Endothelial cell of umbilical vein (primary cell): ENCODE data around the gene ACOX3. TPM values are rescaled to one million over a fixed set of nuclear protein-coding genes. Genes with fewer than 3 reads are reported as not detected.

ENCODE experiments used
- BruUV-seq: library from RNA; stranded (reverse); fragments of 400-500 nt; replicated peaks from 2 replicates; lab custom pipeline; 2021; lab: Mats Ljungman, UMichigan
- CTCF ChIA-PET: fragments of 300-600, 350-600 bp; sonication (Branson Sonifier 250); formaldehyde crosslinking; loops from one replicate; lab custom pipeline; 2021; ENCODE audit warnings: antibody characterized with exemption, inconsistent platforms; lab: Charles Lee
- POLR2A ChIA-PET: fragments of 300-600, 350-600 bp; sonication (Branson Sonifier 250); formaldehyde crosslinking; loops from one replicate; lab custom pipeline; 2021; ENCODE audit warnings: antibody characterized with exemption, inconsistent platforms; lab: Charles Lee
- DNase-seq: peaks from one replicate; pipeline ENCODE4 v3.0.0-alpha.2; 2011; ENCODE audit warnings: low read depth, low spot score
- FAIRE-seq: peaks from 2 replicates; lab custom pipeline; 2011; peaks lifted over from hg19 to GRCh38; lab: Jason Lieb, UNC
- H2AFZ ChIP-seq: 2 replicates; pipeline ENCODE4 v1.6.0; 2012; ENCODE audit warnings: low read depth, low read length, control low read depth, inconsistent platforms
- H3K27ac ChIP-seq: 2 replicates; pipeline ENCODE4 v1.5.1; 2011; ENCODE audit warnings: low read depth, mild to moderate bottlenecking, control low read depth, low read length, moderate library complexity; ENCODE audit not compliant: insufficient read depth
- H3K27me3 ChIP-seq, 2 experiments: 2 replicates each; pipeline versions ENCODE4 v1.6.0 to v1.6.1; 2011; ENCODE audit warnings: low read length in 2 of 2, mixed read lengths in 1 of 2; ENCODE audit not compliant: control insufficient read depth in 2 of 2, insufficient read depth in 2 of 2
- H3K36me3 ChIP-seq, 2 experiments: 2 replicates in 1 of 2; 3 replicates in 1 of 2; pipeline ENCODE4 v1.5.1; 2011; ENCODE audit warnings: low read length in 2 of 2, mild to moderate bottlenecking in 1 of 2, moderate library complexity in 1 of 2; ENCODE audit not compliant: control insufficient read depth in 2 of 2, insufficient read depth in 2 of 2; ENCODE audit errors: extremely low read depth in 1 of 2
- H3K4me1 ChIP-seq: 3 replicates; pipeline ENCODE4 v1.5.1; 2011; ENCODE audit warnings: mild to moderate bottlenecking, low read length; ENCODE audit not compliant: control insufficient read depth, insufficient read depth; ENCODE audit errors: extremely low read depth
- H3K4me2 ChIP-seq: 2 replicates; pipeline ENCODE4 v1.6.1; 2011; ENCODE audit warnings: low read length, control low read depth, mixed read lengths; ENCODE audit not compliant: insufficient read depth
- H3K4me3 ChIP-seq, 3 experiments: fragments of 200-600 bp in 1 of 3; sonication (generic), shearing (Covaris generic) in 1 of 3; replicated peaks in 1 of 3; 2 replicates each; pipeline ENCODE4 v1.5.1; 2011 to 2016; ENCODE audit warnings: control low read depth in 3 of 3, low read length in 3 of 3, mild to moderate bottlenecking in 2 of 3, inconsistent platforms in 1 of 3, low read depth in 1 of 3, moderate library complexity in 1 of 3; ENCODE audit not compliant: insufficient read depth in 1 of 3
- H3K79me2 ChIP-seq: 2 replicates; pipeline ENCODE4 v1.6.0; 2012; ENCODE audit warnings: low read length, inconsistent platforms; ENCODE audit not compliant: control insufficient read depth, insufficient read depth
- H3K9ac ChIP-seq: replicated peaks from 2 replicates; pipeline ENCODE3; 2011; ENCODE audit warnings: low read length, control low read depth; ENCODE audit not compliant: insufficient read depth; ENCODE audit errors: extremely low read depth
- H3K9me1 ChIP-seq: replicated peaks from 3 replicates; pipeline ENCODE4 v1.6.0; 2011; ENCODE audit warnings: mild to moderate bottlenecking, low read length; ENCODE audit not compliant: control insufficient read depth, insufficient read depth; ENCODE audit errors: extremely low read depth
- H3K9me3 ChIP-seq: replicated peaks from 2 replicates; pipeline ENCODE4 v1.5.1; 2012; ENCODE audit warnings: low read length, inconsistent platforms; ENCODE audit not compliant: control insufficient read depth, insufficient read depth
- H4K20me1 ChIP-seq: replicated peaks from 2 replicates; pipeline ENCODE3; 2011; ENCODE audit warnings: mild to moderate bottlenecking, low read length; ENCODE audit not compliant: control insufficient read depth, insufficient read depth; ENCODE audit errors: extremely low read depth
- EZH2 ChIP-seq: IDR thresholded peaks from 2 replicates; pipeline ENCODE4 v1.6.1; 2012; ENCODE audit warnings: borderline replicate concordance, low read depth, mild to moderate bottlenecking, moderate library complexity, low read length, inconsistent platforms; ENCODE audit not compliant: severe bottlenecking
- FOS ChIP-seq: IDR thresholded peaks from 2 replicates; pipeline ENCODE4 v1.6.1; 2011; ENCODE audit warnings: mild to moderate bottlenecking, low read length, moderate library complexity, borderline replicate concordance; ENCODE audit not compliant: insufficient read depth
- GATA2 ChIP-seq: IDR thresholded peaks from 2 replicates; pipeline ENCODE4 v1.7.0; 2011; ENCODE audit warnings: low read depth, mild to moderate bottlenecking, moderate library complexity, mixed read lengths, low read length; ENCODE audit not compliant: insufficient read length, insufficient read depth
- JUN ChIP-seq: IDR thresholded peaks from 2 replicates; pipeline ENCODE4 v1.6.1; 2011; ENCODE audit warnings: borderline replicate concordance, low read depth; ENCODE audit not compliant: insufficient read length, insufficient read depth
- MAX ChIP-seq: IDR thresholded peaks from 2 replicates; pipeline ENCODE4 v1.6.1; 2011; ENCODE audit not compliant: insufficient read depth, insufficient read length
- MYC ChIP-seq: IDR thresholded peaks from one replicate; pipeline ENCODE4 v1.6.1; 2011; ENCODE audit warnings: mild to moderate bottlenecking, low read depth, low read length
- POLR2A ChIP-seq: IDR thresholded peaks from 2 replicates; pipeline ENCODE4 v1.6.1; 2012; ENCODE audit warnings: low read depth, mild to moderate bottlenecking, control low read depth, low read length
- POLR2AphosphoS5 ChIP-seq: IDR thresholded peaks from 2 replicates; pipeline ENCODE4 v1.6.1; 2012; ENCODE audit warnings: low read depth, mild to moderate bottlenecking, control low read depth, low read length, moderate library complexity; ENCODE audit not compliant: insufficient read depth
- dilution Hi-C: fragments of 300-500 bp; cut with MboI; formaldehyde crosslinking; loops from one replicate; pipeline ENCODE4 v1.15.0; 2019; ENCODE audit warnings: low sequenced_read_pairs; ENCODE audit not compliant: extremely low pct_ligation_motif_present
- intact Hi-C: fragments of 100-400 bp; cut with micrococcal nuclease; formaldehyde crosslinking; loops from one replicate; pipeline ENCODE4 v1.10.0; 2022
- polyA plus RNA-seq, 4 experiments: library from polyadenylated mRNA; depleted of rRNA in 3 of 4; stranded (reverse) in 3 of 4; unstranded in 1 of 4; fragments of >200 nt; gene quantifications; 2 replicates each; pipeline versions ENCODE4 v1.2.1 to v1.2.3, GENCODE V29; 2011 to 2012; ENCODE audit warnings: missing spikeins in 1 of 4
- total RNA-seq: library from RNA; stranded (reverse); gene quantifications from 2 replicates; pipeline ENCODE4 v1.2.3, GENCODE V29; 2021
- TF ChIP-seq, protein P1 (sequence below), 2 donors: IDR thresholded peaks; 1 replicate in 1 of 2; 2 replicates in 1 of 2; pipeline ENCODE4 v1.5.1; 2011; ENCODE audit warnings: low read length in 2 of 2, mild to moderate bottlenecking in 2 of 2, moderate library complexity in 2 of 2, control low read depth in 1 of 2, inconsistent platforms in 1 of 2, low read depth in 1 of 2; ENCODE audit not compliant: insufficient read depth in 1 of 2; ENCODE audit errors: extremely low read depth in 1 of 2

Gene ACOX3
- total and polyA plus RNA-seq, 2 donors (not counting 3 experiments of a cell fraction or from before 2014, with no cell fraction given), result 13.0 to 26.3 TPM

DNA sequence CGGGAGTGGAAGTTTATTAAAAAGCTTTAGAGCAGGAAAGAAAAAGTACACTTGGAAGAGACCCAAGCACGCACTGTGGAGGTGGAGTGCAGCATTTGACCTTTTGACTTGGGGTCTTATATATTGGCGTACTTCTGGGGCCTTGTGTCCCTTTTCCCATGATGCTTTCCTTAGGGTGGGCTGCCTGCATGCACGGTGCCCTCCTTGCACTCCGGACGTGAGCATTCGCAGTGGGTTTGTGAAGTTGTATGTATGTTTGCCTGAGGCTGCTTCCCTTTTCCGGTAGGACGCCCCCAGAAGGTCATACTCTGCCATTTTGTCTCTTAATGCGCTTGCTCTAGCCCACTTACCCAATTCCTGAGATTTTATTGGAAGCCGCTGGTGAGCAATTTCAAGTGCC, 39.7 kb upstream of the ACOX3 start:
- no peaks in the 10 kb centered on the region for H3K79me2 ChIP-seq
- ChIA-PET CTCF (no interaction called here), POLR2A (no interaction called here)
- dilution Hi-C loops, result no loop called here
- no peaks in the 10 kb centered on the region for H3K4me1 ChIP-seq
- no peak overlapping the region for H3K4me3 ChIP-seq
- no peak overlapping the region for H3K4me2 ChIP-seq
- DNase-seq, result no peak
- no peaks in the 10 kb centered on the region for H3K9me1 ChIP-seq
- no peaks in the 10 kb centered on the region for H4K20me1 ChIP-seq
- H3K27me3 ChIP-seq, result no peaks in the 10 kb centered on the region
- no peak overlapping the region for H2AFZ ChIP-seq
- no peak overlapping the region for H3K27ac ChIP-seq
- no peaks in the 10 kb centered on the region for H3K9me3 ChIP-seq
- no peak for FAIRE-seq
- no peak overlapping the region for H3K9ac ChIP-seq
- no TSS peak for BruUV-seq
- TF ChIP-seq MAX, result no peak
- TF ChIP-seq, protein P1, sequence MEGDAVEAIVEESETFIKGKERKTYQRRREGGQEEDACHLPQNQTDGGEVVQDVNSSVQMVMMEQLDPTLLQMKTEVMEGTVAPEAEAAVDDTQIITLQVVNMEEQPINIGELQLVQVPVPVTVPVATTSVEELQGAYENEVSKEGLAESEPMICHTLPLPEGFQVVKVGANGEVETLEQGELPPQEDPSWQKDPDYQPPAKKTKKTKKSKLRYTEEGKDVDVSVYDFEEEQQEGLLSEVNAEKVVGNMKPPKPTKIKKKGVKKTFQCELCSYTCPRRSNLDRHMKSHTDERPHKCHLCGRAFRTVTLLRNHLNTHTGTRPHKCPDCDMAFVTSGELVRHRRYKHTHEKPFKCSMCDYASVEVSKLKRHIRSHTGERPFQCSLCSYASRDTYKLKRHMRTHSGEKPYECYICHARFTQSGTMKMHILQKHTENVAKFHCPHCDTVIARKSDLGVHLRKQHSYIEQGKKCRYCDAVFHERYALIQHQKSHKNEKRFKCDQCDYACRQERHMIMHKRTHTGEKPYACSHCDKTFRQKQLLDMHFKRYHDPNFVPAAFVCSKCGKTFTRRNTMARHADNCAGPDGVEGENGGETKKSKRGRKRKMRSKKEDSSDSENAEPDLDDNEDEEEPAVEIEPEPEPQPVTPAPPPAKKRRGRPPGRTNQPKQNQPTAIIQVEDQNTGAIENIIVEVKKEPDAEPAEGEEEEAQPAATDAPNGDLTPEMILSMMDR (IDR thresholded peaks at IDR 0.05; ENCODE audit: extremely low read depth in 1 of 2, insufficient read depth in 1 of 2, low read depth in 1 of 2, low read length in 2 of 2), result no peak
- no peak for TF ChIP-seq JUN
- TF ChIP-seq POLR2A, result no peak
- no peak for TF ChIP-seq FOS
- TF ChIP-seq GATA2, result no peak
- TF ChIP-seq EZH2, result no peak
- TF ChIP-seq MYC, result no peak
- TF ChIP-seq POLR2AphosphoS5, result no peak
- peaks cover 2 to 6% of the 10 kb centered on the region in 2 experiments for H3K36me3 ChIP-seq
- intact Hi-C loops, result no loop called here
